Fibroblast of skin of abdomen (primary cell): ENCODE data around the gene C11orf24. TPM values are rescaled to one million over a fixed set of nuclear protein-coding genes. Genes with fewer than 3 reads are reported as not detected.
"Not testable (repeated sequence)": the region's sequence is repeated elsewhere in the genome, so short reads cannot be mapped to it uniquely, and the experiment has no call there.

Experiments used
- DNase-seq: peaks from one replicate; pipeline ENCODE4 v3.0.0-alpha.2; 2013
- polyA plus RNA-seq, 2 experiments: library from polyadenylated mRNA; unstranded; fragments of 120-200 nt; gene quantifications; one replicate each; pipeline ENCODE4 v1.2.1, GENCODE V29; 2013; ENCODE audit not compliant: insufficient read length in 2 of 2

C11orf24 gene
- 64.0 TPM for polyA plus RNA-seq (2013, experiment 1 of 2; ENCODE audit: insufficient read length)
- 62.3 TPM for polyA plus RNA-seq (2013, experiment 2 of 2; ENCODE audit: insufficient read length)

GRCh38 chr11:68271781-68272608 lies at the start of gene C11orf24:
C11orf24 (minus strand) TSS chr11:68271973; CDS start chr11:68263767, 8,206 bp downstream.
- DNase-seq, result peak; percentile 94

DNA sequence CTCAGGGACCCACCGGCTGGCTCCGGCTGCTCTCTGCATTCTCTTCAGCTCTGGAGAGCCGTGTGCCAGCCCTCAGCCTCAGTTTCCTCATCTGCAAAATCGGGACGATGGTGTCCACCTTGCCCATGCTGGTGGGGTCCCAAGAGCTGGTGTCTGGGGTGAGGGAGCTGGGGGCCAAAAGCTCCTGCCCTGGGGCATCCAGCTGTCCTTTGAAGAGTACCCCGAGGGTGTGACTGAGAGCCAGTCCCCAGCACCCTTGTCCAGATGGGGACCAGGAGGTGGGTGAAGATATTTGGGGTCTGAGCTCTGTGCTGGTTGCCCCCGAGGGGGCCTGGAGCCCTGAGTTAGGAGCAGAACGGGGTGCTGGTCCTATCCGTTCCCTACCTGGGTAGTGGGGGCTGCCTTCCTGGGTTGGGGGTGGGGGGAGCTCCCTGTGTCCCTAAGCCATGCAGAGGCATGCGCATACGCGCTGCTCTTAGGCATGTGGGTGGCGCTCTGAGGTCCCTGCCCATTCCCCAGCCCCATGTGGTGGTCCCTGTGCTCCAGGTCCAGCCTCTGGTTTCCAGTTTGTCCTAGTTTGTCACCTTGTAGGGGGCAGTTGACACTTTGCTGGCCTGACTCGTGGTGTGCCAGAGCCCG lies 45.5 kb upstream of the C11orf24 start:
- DNase-seq, result no peak

DNA sequence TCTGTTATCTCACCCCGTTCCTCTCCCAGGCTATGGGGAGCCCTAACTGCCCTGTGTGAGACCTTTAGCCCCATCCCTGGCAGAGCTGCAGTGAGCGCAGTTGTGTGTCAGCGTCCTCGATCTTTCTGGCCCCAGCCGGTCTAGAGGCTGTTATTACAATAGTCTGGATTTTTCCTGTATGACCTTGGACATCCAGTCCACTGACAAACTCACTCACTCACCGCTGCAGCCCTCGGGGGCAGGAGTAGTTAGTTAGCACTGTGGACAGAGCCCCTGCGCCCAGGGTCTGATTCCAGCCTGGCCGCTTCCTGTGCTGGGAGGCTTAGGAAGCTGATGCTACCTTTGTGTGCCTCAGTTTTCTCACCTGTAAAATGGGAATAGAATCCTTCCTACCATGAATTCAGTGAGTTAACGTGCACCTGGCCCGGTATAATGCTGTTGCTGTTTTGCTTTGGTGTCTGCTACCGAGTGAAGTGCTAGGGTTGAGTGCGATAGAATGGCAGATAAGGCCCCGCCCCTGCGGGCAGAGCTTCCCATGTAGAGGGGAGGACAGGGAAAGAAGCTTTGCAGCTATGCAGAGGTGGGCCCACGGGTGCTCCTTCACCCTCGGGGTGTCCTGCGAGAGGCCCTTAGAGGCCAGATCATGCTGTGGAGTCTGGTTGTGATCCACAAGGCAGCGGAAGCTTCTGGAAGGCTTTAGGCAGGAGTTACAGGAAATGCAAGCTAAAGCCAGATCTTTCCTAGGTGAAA lies 43.6 kb upstream of the C11orf24 start:
- no peak for DNase-seq

DNA sequence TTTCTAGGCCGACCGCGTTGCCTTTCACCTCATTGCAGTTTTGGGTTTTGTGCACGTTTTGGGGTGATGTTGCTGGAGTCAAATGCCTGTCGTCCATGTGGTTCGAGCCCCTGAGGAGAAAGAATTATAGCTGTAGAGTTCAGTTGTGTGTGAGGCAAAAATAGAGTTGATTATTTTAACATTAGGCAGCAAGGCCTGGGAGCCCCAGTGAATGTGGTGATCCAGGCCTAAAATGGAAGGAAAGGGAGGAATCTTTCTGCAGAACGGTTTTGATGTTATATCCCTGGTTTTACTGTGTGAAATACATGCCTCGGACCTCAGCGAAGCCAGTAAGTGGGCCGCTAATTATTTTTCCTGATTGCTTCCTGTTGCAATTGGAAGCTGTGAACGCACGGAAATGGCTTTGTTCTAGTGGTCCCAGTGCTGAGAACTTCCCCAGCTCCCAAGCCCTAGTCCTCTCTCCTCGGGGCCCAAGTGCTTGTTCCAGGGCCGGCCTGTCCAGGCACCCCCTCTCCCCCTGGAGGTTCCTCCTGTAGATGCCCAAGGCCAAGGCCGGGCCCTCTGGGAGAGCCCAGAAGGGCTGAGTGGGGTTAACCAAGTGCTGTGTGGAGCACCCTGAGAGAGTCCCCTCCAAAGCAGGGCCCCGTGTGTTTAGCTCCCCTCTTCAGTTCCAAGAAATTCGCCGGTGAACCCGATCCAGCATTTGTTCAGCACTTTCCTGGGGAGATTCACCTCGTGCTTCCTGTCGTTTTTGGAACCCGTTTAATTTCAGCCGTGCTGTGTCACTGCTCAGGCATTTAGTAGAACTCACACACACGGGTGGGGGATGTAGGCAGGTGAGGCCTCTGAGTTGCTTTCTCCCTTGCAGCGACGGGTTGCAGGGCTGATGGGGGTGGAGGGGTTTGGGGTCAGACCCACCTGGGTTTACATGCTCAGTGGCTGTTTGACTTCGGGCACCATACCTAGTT lies 42.7 kb upstream of the C11orf24 start:
- DNase-seq, result peak; percentile 33

GRCh38 chr11:68313574-68314202 lies 41.9 kb upstream of the C11orf24 start:
- DNase-seq, result peak; percentile 44

GRCh38 chr11:68312780-68313573 lies 41.2 kb upstream of the C11orf24 start:
- no peak for DNase-seq

DNA sequence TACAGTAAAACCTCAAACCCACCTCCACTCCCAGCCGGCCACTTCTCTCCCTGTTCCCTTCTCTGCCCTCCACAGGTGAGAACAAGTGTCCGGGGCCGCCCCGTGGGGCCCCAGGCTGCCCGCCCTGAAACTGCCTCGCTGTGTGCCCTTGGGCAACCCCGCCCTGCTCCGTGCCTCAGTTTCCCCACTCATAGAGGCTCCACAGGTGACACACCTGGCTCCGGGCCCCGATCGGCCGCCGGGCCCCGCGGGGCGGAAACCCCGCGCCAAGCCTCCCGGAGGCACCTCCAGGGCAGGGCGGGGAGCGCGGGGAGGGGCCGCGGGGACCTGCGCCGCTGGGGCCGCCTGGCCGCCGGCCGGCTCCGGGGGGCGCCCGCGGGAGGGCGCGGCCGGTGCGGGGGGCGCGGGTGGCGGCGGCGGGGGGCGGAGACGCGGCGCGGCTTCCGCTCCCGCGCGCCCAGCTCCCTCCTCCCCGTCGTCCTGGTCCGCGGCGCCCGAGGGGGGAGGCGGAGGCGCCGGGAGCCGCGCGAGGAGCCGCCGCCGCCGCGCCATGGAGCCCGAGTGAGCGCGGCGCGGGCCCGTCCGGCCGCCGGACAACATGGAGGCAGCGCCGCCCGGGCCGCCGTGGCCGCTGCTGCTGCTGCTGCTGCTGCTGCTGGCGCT lies 40.5 kb upstream of the C11orf24 start, which contains the start of gene LRP5:
Gene LRP5 (plus strand): TSS at position 475 of the 663 bp plus-strand sequence. CDS start 124 bp downstream, at position 599.
- DNase-seq, result peak; percentile 42

DNA sequence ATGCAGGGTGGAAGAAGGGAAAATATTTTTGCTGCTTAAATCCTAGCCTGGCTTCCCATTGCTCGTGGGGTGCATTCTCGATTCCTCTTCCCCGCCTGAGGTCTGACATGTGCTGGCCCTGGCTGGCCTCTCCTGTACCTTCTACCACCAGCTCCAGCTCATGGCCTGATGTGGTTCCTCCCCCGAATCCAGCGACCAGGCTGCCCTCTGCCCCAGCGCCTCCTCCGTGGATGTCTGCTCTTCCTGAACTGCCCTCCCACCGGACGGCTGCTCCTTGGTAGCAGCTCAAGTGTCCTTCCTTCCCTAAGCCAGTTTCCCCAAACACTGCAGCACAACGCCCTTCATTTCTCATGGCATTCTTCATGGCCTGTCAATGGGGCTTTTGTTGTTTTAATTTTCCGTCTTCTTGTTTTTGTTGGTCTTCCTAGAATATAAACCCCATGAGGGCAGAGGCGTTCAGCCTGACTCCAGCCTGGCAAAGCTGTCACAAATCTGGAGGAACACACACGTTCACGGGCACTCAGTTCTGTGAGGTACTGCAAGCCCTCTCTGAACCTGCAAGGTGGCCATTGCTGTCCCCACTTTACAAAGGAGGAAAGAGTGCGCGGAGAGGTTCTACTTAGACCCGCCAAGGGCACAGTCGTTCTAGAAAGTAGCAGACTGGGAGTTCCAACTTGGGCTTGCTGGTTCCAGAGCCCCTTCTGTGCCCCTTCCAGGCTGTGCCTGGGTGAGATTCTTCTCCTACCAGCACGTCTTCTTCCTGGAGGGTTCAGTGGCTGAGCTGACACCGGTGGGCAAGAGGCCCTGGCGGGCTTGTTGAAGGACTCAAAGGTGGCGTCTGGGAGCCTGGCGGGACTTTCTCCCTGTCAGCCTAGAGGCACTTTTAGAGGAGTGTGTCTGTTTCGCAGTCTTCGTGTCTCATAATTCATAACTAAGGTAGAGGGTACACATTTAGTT lies 39.7 kb upstream of the C11orf24 start:
- DNase-seq, result no peak

DNA sequence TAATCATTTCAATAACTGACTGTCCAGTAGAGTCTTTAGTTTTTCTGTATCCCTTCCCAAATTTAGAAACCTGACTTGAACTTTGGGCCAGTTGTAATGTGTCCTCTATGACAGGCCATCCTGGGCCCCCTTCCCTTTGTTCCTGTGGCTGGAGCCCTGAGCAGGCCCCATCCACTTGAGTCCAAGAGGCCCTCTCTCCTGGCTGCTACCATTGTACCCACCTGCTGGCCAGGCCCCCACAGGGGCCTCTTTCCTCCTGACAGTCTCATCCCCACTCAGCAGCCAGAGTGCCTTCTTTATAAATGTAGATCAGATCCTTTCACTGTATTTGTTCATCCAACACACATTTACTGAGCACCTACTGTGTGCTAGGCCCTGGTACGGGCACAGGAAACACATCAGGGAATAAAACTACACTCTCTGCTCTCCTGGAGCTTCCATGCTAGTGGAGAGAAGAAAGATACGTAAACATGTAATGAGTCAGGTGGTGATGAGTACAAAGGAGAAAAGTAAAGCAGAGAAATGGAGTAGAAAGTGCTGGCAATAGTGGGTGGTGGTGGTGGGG lies 37.9 kb upstream of the C11orf24 start:
- no peak for DNase-seq

DNA sequence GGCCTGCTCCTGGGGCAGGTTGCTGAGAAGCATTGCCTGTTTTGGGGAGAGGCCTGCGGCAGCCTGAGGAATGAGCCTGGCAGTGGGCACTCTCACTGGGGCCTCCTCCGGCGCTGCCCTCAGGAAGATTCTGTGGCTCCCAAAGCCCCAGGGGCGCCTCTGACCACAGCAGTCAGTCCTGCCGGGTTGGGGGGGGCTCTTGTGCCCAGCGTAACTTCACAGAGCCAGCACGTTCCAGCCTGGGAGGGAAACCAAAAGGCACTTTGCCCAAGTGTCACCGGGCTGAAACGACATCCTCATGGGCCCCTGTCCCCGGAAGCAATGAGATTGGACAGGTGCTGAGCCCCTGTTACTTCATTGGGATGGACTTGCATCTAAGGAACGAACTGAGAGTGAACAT lies 36.3 kb upstream of the C11orf24 start:
- no peak for DNase-seq

DNA sequence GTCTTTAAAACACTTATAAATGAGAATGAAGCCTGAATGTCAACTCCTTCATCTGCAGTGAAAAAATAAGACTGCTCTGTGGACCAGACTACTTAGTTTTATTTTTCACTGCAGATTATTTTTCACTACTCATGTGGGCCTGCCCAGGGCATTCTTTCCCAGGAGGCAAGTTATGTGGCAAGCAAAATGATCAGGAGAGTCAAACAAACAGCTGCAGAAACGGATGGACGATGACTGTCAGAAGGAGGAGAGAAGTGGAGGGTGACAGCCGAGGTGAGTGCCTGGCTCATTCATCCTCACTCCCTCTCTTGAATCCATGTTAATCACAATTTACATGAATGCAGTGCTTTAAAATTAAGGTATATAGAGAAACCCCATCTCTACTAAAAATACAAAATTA lies 34.9 kb upstream of the C11orf24 start:
- no peak for DNase-seq

GRCh38 chr11:68303982-68304780 lies 32.4 kb upstream of the C11orf24 start:
- DNase-seq, result no peak

DNA sequence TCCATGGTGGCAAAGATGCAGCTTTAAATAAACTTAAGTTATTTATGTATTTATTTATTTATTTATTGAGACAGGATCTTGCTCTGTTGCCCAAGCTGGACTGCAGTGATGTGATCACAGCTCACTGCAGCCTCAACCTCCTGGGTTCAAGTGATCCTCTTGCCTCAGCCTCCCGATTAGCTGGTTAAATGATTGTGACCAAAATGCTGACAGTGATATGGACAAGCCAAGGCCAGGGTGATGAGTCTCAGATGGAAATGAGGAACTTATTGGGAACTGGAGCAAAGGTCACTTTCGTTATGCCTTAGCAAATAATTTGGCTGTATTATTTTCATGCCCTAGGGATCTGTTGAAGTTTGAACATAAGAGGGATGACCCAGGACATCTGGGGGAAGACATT lies 31.3 kb upstream of the C11orf24 start:
- no peak for DNase-seq

DNA sequence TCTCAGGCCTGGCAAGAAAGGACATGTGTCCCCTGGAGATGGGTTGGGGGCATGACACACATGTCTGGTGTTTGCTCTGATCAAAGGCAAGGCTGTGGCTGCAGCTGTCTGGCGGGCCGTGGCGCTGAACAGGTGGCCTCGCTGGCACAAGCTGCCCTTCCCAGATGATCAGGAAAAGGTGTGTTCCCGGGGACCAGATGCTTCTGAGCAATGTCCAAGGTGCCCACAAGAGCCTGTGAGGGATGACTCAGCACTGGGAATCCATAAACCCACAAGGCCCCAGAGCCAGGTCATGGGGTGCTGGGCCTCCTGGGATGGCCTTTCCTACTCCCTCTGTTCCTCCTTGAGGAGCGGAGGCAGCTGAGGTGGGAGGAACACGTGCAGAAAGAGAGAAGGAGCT lies 30.9 kb upstream of the C11orf24 start:
- no peak for DNase-seq

DNA sequence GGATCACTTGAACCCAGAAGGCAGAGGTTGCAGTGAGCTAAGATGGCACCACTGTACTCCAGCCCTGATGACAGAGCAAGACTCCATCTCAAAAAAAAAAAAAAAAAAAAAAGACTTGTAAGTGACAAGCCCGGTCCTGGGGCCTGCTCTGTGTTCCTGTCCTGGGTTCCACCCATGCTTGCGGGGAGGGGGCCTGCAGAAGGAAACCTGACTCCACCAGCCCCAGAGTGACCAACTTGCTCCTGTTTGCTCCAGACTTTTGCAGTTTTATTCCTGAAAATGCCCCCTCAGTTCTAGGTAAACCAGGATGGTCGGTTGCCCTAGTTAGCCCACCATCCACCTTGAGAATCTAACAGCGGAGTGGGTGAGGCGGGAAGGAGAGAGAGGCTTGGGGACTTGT lies 30.5 kb upstream of the C11orf24 start:
- DNase-seq, result no peak

DNA sequence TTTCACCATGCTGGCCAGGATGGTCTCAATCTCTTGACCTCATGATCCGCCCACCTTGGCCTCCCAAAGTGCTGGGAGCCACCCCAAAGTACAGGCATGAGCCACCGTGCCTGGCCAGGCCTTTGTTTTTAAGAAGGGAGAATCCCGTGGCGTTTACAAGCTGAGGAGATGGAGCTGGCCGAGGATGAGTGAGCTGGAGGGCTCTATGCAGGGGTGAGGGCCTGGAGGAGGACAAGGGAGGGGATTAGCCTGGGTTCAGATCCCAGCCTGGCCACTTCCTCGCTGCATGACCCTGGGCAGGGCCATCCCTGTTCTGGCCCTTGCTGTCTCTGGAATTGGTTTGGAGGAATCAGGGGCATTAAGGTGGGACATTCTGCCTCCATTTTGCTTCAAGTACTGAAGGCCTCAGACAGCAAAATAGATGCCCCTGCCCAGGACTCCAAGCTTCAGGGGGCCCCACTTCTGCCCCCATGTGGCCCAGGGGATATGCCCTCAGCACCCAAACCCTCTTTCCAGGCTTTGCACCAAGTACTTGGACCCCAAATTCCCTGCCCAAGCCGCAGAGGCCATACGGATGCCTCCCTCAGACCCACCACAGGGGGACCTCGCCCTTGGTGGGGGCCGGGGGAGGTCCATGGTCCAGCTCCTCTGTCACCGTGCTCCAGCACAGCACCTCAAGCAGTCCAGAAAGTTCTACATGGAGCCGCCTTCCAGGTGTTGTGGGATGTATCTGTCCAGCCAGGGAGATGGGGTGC lies 28.5 kb upstream of the C11orf24 start:
- no peak for DNase-seq

GRCh38 chr11:68299517-68299879 lies 27.7 kb upstream of the C11orf24 start:
- DNase-seq, result not testable (repeated sequence)
